Measurements from ENCODE around the gene TGFBR3.

DNA sequence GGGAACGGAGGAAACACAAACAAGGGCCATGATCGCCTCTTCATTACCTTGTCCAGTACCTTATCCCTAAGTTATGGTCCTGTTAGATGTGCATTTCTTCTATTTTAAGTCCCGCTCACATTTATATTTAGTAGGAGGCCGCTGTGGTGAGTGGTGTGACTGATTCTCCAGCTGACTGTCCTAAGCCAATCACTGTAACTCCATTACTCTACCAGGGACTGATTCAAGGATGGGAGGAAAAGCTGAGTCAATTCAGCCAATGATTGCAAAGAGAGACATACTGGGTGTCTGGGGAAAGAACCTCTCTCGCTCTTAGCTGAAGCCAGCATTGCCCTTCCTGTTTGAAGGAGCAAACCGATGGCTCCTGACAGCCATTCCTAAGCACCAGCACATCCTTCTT, 59.7 kb downstream of the TGFBR3 start:
- TF ChIP-seq, protein P1, sequence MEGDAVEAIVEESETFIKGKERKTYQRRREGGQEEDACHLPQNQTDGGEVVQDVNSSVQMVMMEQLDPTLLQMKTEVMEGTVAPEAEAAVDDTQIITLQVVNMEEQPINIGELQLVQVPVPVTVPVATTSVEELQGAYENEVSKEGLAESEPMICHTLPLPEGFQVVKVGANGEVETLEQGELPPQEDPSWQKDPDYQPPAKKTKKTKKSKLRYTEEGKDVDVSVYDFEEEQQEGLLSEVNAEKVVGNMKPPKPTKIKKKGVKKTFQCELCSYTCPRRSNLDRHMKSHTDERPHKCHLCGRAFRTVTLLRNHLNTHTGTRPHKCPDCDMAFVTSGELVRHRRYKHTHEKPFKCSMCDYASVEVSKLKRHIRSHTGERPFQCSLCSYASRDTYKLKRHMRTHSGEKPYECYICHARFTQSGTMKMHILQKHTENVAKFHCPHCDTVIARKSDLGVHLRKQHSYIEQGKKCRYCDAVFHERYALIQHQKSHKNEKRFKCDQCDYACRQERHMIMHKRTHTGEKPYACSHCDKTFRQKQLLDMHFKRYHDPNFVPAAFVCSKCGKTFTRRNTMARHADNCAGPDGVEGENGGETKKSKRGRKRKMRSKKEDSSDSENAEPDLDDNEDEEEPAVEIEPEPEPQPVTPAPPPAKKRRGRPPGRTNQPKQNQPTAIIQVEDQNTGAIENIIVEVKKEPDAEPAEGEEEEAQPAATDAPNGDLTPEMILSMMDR (IDR thresholded peaks at IDR 0.05; ENCODE audit: low read length), result no peak
- no peak for TF ChIP-seq EZH2 (IDR thresholded peaks at IDR 0.05; ENCODE audit: borderline replicate concordance, low read length)
